Trophoblast cell (in vitro differentiated cells and primary cell): ENCODE measurements around the gene UBE2N.
"Not testable (repeated sequence)": the region's sequence is repeated elsewhere in the genome, so short reads cannot be mapped to it uniquely, and the experiment has no call there.

Experiments
- DNase-seq, 2 donors: peaks; one replicate each; pipeline ENCODE4 v3.0.0-alpha.2; 2016
- H2AFZ ChIP-seq: 2 replicates; pipeline ENCODE4 v1.6.1; 2013; ENCODE audit warnings: low read length, moderate library complexity, mild to moderate bottlenecking; ENCODE audit not compliant: insufficient read depth, poor library complexity
- H2AK5ac ChIP-seq: 2 replicates; pipeline ENCODE4 v1.6.1; 2013; ENCODE audit warnings: mild to moderate bottlenecking, low read length
- H2BK120ac ChIP-seq: 2 replicates; pipeline ENCODE4 v1.6.1; 2013; ENCODE audit warnings: low read length, mild to moderate bottlenecking, moderate library complexity; ENCODE audit not compliant: insufficient read depth, poor library complexity
- H2BK12ac ChIP-seq: 2 replicates; pipeline ENCODE4 v1.6.1; 2013; ENCODE audit warnings: mild to moderate bottlenecking, low read length, moderate library complexity
- H2BK5ac ChIP-seq: 2 replicates; pipeline ENCODE4 v1.6.1; 2013; ENCODE audit warnings: low read length, low read depth, moderate library complexity, mild to moderate bottlenecking; ENCODE audit not compliant: poor library complexity
- H3K14ac ChIP-seq: 2 replicates; pipeline ENCODE4 v1.6.1; 2013; ENCODE audit warnings: mild to moderate bottlenecking, low read length
- H3K18ac ChIP-seq: 2 replicates; pipeline ENCODE4 v1.6.1; 2013; ENCODE audit warnings: mild to moderate bottlenecking, low read length
- H3K23ac ChIP-seq: 2 replicates; pipeline ENCODE4 v1.6.1; 2013; ENCODE audit warnings: low read length
- H3K27ac ChIP-seq: 2 replicates; pipeline ENCODE4 v1.5.1; 2013; ENCODE audit warnings: low read depth, mild to moderate bottlenecking, inconsistent platforms, low read length, moderate library complexity
- H3K27me3 ChIP-seq: 2 replicates; pipeline ENCODE4 v1.6.1; 2013; ENCODE audit warnings: inconsistent platforms, mild to moderate bottlenecking, low read length, moderate library complexity; ENCODE audit not compliant: insufficient read depth
- H3K36me3 ChIP-seq, 2 experiments: 1 replicate in 1 of 2; 2 replicates in 1 of 2; pipeline ENCODE4 v1.6.1; 2013; ENCODE audit warnings: low read length in 2 of 2, mild to moderate bottlenecking in 2 of 2, moderate library complexity in 1 of 2; ENCODE audit not compliant: insufficient read depth in 2 of 2, control insufficient read depth in 1 of 2
- H3K4ac ChIP-seq: 2 replicates; pipeline ENCODE4 v1.6.1; 2013; ENCODE audit warnings: low read depth, mild to moderate bottlenecking, low read length, moderate library complexity
- H3K4me1 ChIP-seq, 2 experiments: 1 replicate in 1 of 2; 2 replicates in 1 of 2; pipeline ENCODE4 v1.6.1; 2013; ENCODE audit warnings: low read length in 2 of 2, mild to moderate bottlenecking in 2 of 2, moderate library complexity in 1 of 2; ENCODE audit not compliant: insufficient read depth in 2 of 2, control insufficient read depth in 1 of 2
- H3K4me2 ChIP-seq: 2 replicates; pipeline ENCODE4 v1.6.1; 2013; ENCODE audit warnings: inconsistent platforms, mild to moderate bottlenecking, low read length, moderate library complexity
- H3K4me3 ChIP-seq: 2 replicates; pipeline ENCODE4 v1.5.1; 2013; ENCODE audit warnings: mild to moderate bottlenecking, low read depth, low read length, inconsistent platforms
- H3K79me1 ChIP-seq: one replicate; pipeline ENCODE4 v1.6.1; 2013; ENCODE audit warnings: low read length
- H3K79me2 ChIP-seq: 2 replicates; pipeline ENCODE4 v1.6.1; 2013; ENCODE audit warnings: low read length, mild to moderate bottlenecking; ENCODE audit not compliant: control insufficient read depth, insufficient read depth, poor library complexity
- H3K9ac ChIP-seq: 2 replicates; pipeline ENCODE4 v1.6.1; 2013; ENCODE audit warnings: mild to moderate bottlenecking, low read length
- H3K9me3 ChIP-seq: 2 replicates; pipeline ENCODE4 v1.6.1; 2013; ENCODE audit warnings: low read depth, mild to moderate bottlenecking, control low read depth, inconsistent platforms, low read length; ENCODE audit not compliant: insufficient read depth
- H4K12ac ChIP-seq: 2 replicates; pipeline ENCODE4 v1.6.1; 2013; ENCODE audit warnings: low read depth, mild to moderate bottlenecking, low read length, moderate library complexity
- H4K8ac ChIP-seq: 2 replicates; pipeline ENCODE4 v1.6.1; 2013; ENCODE audit warnings: low read depth, mild to moderate bottlenecking, low read length, moderate library complexity
- H4K91ac ChIP-seq: one replicate; pipeline ENCODE4 v1.6.1; 2013; ENCODE audit warnings: low read depth, mild to moderate bottlenecking, low read length, moderate library complexity
- WGBS: extraction: QIAGEN DNeasy Blood & Tissue Kit; methylation state at CpG from one replicate; pipeline ENCODE4 v1.1.7; 2013; ENCODE audit warnings: missing lambda C conversion rate; ENCODE audit not compliant: insufficient read length, insufficient coverage; ENCODE audit errors: extremely low coverage; 5-methylcytosine and 5-hydroxymethylcytosine counted together

UBE2N gene

GRCh38 chr12:93399183-93399863 lies 42.4 kb downstream of the UBE2N start:
- not testable (repeated sequence) for H3K4me3 ChIP-seq, DNase-seq, H4K91ac ChIP-seq, H2BK120ac ChIP-seq, H2BK5ac ChIP-seq, H4K8ac ChIP-seq, H2AFZ ChIP-seq, H3K23ac ChIP-seq, H3K9me3 ChIP-seq, H3K79me2 ChIP-seq, H4K12ac ChIP-seq, H3K4ac ChIP-seq, H3K79me1 ChIP-seq, H3K27ac ChIP-seq, H2AK5ac ChIP-seq, H3K18ac ChIP-seq, H3K27me3 ChIP-seq, H3K9ac ChIP-seq, H3K4me1 ChIP-seq, H2BK12ac ChIP-seq, H3K4me2 ChIP-seq, H3K14ac ChIP-seq
- no CpG with 5 or more reads among the region's 5 CpGs for WGBS
- H3K36me3 ChIP-seq: peaks cover 7 to 10% of the 10 kb centered on the region in 2 experiments

GRCh38 chr12:93397412-93397811 lies 44.3 kb downstream of the UBE2N start:
- no CpG with 5 or more reads among the region's 12 CpGs for WGBS
- H4K12ac ChIP-seq: no peak overlapping the region
- H2BK120ac ChIP-seq: no peak overlapping the region
- H3K14ac ChIP-seq: no peak overlapping the region
- H3K4me1 ChIP-seq: no peaks in the 10 kb centered on the region
- H2BK12ac ChIP-seq: no peak overlapping the region
- H3K9me3 ChIP-seq: no peaks in the 10 kb centered on the region
- no peak overlapping the region for H3K18ac ChIP-seq
- H3K79me1 ChIP-seq: no peaks in the 10 kb centered on the region
- no peak overlapping the region for H4K8ac ChIP-seq
- no peak for DNase-seq
- no peaks in the 10 kb centered on the region for H3K79me2 ChIP-seq
- no peak overlapping the region for H2AK5ac ChIP-seq
- no peak overlapping the region for H2BK5ac ChIP-seq
- H2AFZ ChIP-seq: no peak overlapping the region
- no peak overlapping the region for H3K9ac ChIP-seq
- no peaks in the 10 kb centered on the region for H3K27me3 ChIP-seq
- H3K4ac ChIP-seq: no peak overlapping the region
- H4K91ac ChIP-seq: no peak overlapping the region
- no peak overlapping the region for H3K23ac ChIP-seq
- peaks cover 7 to 10% of the 10 kb centered on the region in 2 experiments for H3K36me3 ChIP-seq
- H3K4me2 ChIP-seq: no peak overlapping the region
- no peak overlapping the region for H3K27ac ChIP-seq
- no peak overlapping the region for H3K4me3 ChIP-seq

GRCh38 chr12:93393425-93393824 lies 48.3 kb downstream of the UBE2N start:
- Histone ChIP-seq H3K79me1 (no peaks in the 10 kb centered on the region), H2AK5ac (no peak overlapping the region), H3K36me3 (peaks cover 7 to 10% of the 10 kb centered on the region in 2 experiments), H3K27ac (no peak overlapping the region), H3K4ac (no peak overlapping the region), H2BK5ac (no peak overlapping the region), H3K27me3 (no peaks in the 10 kb centered on the region), H2BK120ac (no peak overlapping the region), H3K4me3 (no peak overlapping the region), H3K4me1 (no peaks in the 10 kb centered on the region), H2AFZ (no peak overlapping the region), H4K12ac (no peak overlapping the region), H3K18ac (no peak overlapping the region), H3K9me3 (no peaks in the 10 kb centered on the region), H4K8ac (no peak overlapping the region), H4K91ac (no peak overlapping the region), H3K4me2 (no peak overlapping the region), H3K9ac (no peak overlapping the region), H2BK12ac (no peak overlapping the region), H3K23ac (no peak overlapping the region), H3K14ac (no peak overlapping the region), H3K79me2 (peaks cover 5% of the 10 kb centered on the region)
- DNase-seq: no peak
- no CpG with 5 or more reads among the region's 2 CpGs for WGBS

- Histone ChIP-seq H2AFZ (no peak overlapping the region), H3K23ac (no peak overlapping the region), H3K27ac (no peak overlapping the region), H3K18ac (no peak overlapping the region), H2BK120ac (no peak overlapping the region), H3K27me3 (no peaks in the 10 kb centered on the region), H3K4ac (peak overlapping the region; percentile 24), H3K14ac (no peak overlapping the region), H3K79me2 (peaks cover 9% of the 10 kb centered on the region), H4K91ac (no peak overlapping the region), H3K4me3 (no peak overlapping the region), H3K9ac (no peak overlapping the region), H4K8ac (no peak overlapping the region), H2BK5ac (no peak overlapping the region), H2AK5ac (no peak overlapping the region), H3K36me3 (peaks cover 3 to 9% of the 10 kb centered on the region in 2 experiments), H3K4me2 (no peak overlapping the region), H3K79me1 (no peaks in the 10 kb centered on the region), H3K9me3 (no peaks in the 10 kb centered on the region), H4K12ac (no peak overlapping the region), H3K4me1 (no peaks in the 10 kb centered on the region), H2BK12ac (no peak overlapping the region)
- no CpG with 5 or more reads among the region's 5 CpGs for WGBS
- DNase-seq: no peak
Measured at GRCh38 chr12:93390549-93391297, 51.0 kb downstream of the UBE2N start.
